OCI-LY3 (cell line): ENCODE measurements around the gene CADPS.

Source experiments
- H2AFZ ChIP-seq: fragments of 200-600, 300-600 bp; shearing (Covaris generic); 2 replicates; pipeline ENCODE4 v1.6.0; 2014; ENCODE audit warnings: antibody characterized with exemption, low read depth, low read length
- H3K27ac ChIP-seq: fragments of 200-600, 300-600 bp; sonication (generic); 2 replicates; pipeline ENCODE4 v1.5.1; 2014; ENCODE audit warnings: mild to moderate bottlenecking, low read length, moderate library complexity, mixed read lengths
- H3K27me3 ChIP-seq: fragments of 200-600, 300-600 bp; sonication (generic); 2 replicates; pipeline ENCODE4 v1.6.1; 2014; ENCODE audit warnings: low read depth, low read length, mixed read lengths
- H3K36me3 ChIP-seq: fragments of 200-600, 300-600 bp; sonication (generic); replicated peaks from 2 replicates; pipeline ENCODE3; 2014; ENCODE audit warnings: low read depth, low read length, mixed read lengths
- H3K4me1 ChIP-seq: fragments of 300-600, 200-600 bp; sonication (generic); 2 replicates; pipeline ENCODE4 v1.6.1; 2014; ENCODE audit warnings: low read length, mixed read lengths
- H3K4me2 ChIP-seq: fragments of 200-600, 300-600 bp; sonication (generic); 2 replicates; pipeline ENCODE4 v1.6.1; 2014; ENCODE audit warnings: low read length, mixed read lengths
- H3K4me3 ChIP-seq: fragments of 300-600, 200-600 bp; sonication (generic); 2 replicates; pipeline ENCODE4 v1.5.1; 2014; ENCODE audit warnings: antibody characterized with exemption, mild to moderate bottlenecking, low read length, moderate library complexity
- H3K79me2 ChIP-seq: fragments of 300-600, 200-600 bp; shearing (Covaris generic); 2 replicates; pipeline ENCODE4 v1.6.1; 2014; ENCODE audit warnings: mild to moderate bottlenecking, low read length, mixed read lengths
- H3K9ac ChIP-seq: fragments of 300-600, 200-600 bp; shearing (Covaris generic); 2 replicates; pipeline ENCODE4 v1.6.0; 2014; ENCODE audit warnings: mild to moderate bottlenecking, low read length, moderate library complexity
- H3K9me3 ChIP-seq: fragments of 200-600, 300-600 bp; shearing (Covaris generic); 2 replicates; pipeline ENCODE4 v1.6.1; 2014; ENCODE audit warnings: low read length, mixed read lengths; ENCODE audit not compliant: insufficient read depth
- H4K20me1 ChIP-seq: fragments of 200-600, 300-600 bp; sonication (generic); 2 replicates; pipeline ENCODE4 v1.6.1; 2016; ENCODE audit warnings: low read length, mixed read lengths; ENCODE audit not compliant: insufficient read depth
- CTCF ChIP-seq: fragments of 200-600, 300-600 bp; sonication (generic); IDR thresholded peaks from 2 replicates; pipeline ENCODE4 v1.5.1; 2014; ENCODE audit warnings: antibody characterized with exemption, low read length, low read depth
- EZH2phosphoT487 ChIP-seq: fragments of 200-600 bp; shearing (Covaris generic); IDR thresholded peaks from 2 replicates; pipeline ENCODE4 v1.6.1; 2018; ENCODE audit warnings: antibody characterized with exemption, mixed run types, low read depth

Gene CADPS

GRCh38 chr3:62884096-62884870, 9.1 kb upstream of the CADPS start:
- no peaks in the 10 kb centered on the region for H3K9me3 ChIP-seq
- H3K4me1 ChIP-seq, result no peaks in the 10 kb centered on the region
- no peaks in the 10 kb centered on the region for H3K79me2 ChIP-seq
- H3K4me2 ChIP-seq, result no peak overlapping the region
- H2AFZ ChIP-seq, result no peak overlapping the region
- H4K20me1 ChIP-seq, result no peaks in the 10 kb centered on the region
- H3K27me3 ChIP-seq, result no peaks in the 10 kb centered on the region
- no peaks in the 10 kb centered on the region for H3K36me3 ChIP-seq
- no peak overlapping the region for H3K27ac ChIP-seq
- no peak for TF ChIP-seq EZH2phosphoT487
- TF ChIP-seq CTCF, result no peak
- H3K9ac ChIP-seq, result no peak overlapping the region
- H3K4me3 ChIP-seq, result no peak overlapping the region

DNA sequence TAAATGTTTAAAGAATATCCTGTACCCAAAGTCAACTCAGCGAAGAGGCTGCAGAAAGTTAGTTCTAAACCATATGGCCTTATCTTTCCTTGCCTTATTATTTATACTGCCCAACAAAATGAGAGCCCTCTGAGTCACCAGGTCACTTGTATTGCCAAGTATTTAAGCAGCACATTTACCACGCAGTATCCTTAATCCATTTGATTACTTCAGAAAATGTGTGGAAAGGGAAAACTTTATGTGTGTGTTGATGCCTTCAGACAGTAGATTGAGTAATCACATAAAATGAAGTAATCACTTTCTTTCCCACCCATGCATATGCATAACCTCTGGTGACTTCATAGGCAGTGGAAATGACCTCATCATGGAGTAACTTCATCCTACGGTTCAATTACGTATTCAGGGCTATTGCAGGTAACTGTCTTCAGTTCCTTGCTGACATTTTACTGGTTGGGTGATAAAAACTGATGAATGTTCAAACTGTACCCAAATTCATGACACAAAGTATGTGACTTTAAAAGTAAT, 7.5 kb upstream of the CADPS start:
- Histone ChIP-seq H2AFZ (no peak overlapping the region), H3K79me2 (no peaks in the 10 kb centered on the region), H3K27me3 (no peaks in the 10 kb centered on the region), H3K27ac (no peak overlapping the region), H3K4me1 (no peaks in the 10 kb centered on the region), H3K9ac (no peak overlapping the region), H3K4me3 (no peak overlapping the region), H3K36me3 (no peaks in the 10 kb centered on the region), H3K9me3 (no peaks in the 10 kb centered on the region), H3K4me2 (no peak overlapping the region), H4K20me1 (no peaks in the 10 kb centered on the region)
- no peak for TF ChIP-seq CTCF
- no peak for TF ChIP-seq EZH2phosphoT487

DNA sequence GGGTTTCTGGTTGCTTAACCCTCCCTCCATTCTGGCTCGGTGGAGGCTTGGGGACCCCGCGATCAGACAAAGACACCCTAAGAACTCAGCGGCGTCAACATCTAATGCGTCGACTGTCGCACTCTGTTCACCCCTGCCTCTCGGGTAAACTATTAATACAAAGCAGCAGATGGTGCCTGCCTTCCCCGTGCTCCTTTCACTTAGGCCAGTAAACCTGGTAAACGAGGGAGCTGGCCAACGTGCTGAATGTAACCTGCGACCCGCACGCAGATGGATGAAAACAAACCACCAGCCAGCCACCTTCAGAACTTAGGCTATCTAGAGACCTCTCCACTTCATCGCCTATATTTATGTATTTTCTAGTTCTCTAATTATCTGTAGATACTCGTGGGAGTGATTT, 848 bp upstream of the CADPS start:
- no peak overlapping the region for H3K27ac ChIP-seq
- H2AFZ ChIP-seq, result no peak overlapping the region
- H4K20me1 ChIP-seq, result no peaks in the 10 kb centered on the region
- H3K4me2 ChIP-seq, result no peak overlapping the region
- H3K36me3 ChIP-seq, result no peaks in the 10 kb centered on the region
- no peaks in the 10 kb centered on the region for H3K4me1 ChIP-seq
- H3K9ac ChIP-seq, result no peak overlapping the region
- TF ChIP-seq CTCF (no peak), EZH2phosphoT487 (no peak)
- no peak overlapping the region for H3K4me3 ChIP-seq
- H3K9me3 ChIP-seq, result no peaks in the 10 kb centered on the region
- no peaks in the 10 kb centered on the region for H3K27me3 ChIP-seq
- no peaks in the 10 kb centered on the region for H3K79me2 ChIP-seq

- no peaks in the 10 kb centered on the region for H3K9me3 ChIP-seq
- H3K4me3 ChIP-seq, result no peak overlapping the region
- no peaks in the 10 kb centered on the region for H3K36me3 ChIP-seq
- H3K9ac ChIP-seq, result no peak overlapping the region
- H3K27ac ChIP-seq, result no peak overlapping the region
- no peaks in the 10 kb centered on the region for H3K79me2 ChIP-seq
- H3K4me1 ChIP-seq, result no peaks in the 10 kb centered on the region
- no peaks in the 10 kb centered on the region for H3K27me3 ChIP-seq
- H4K20me1 ChIP-seq, result no peaks in the 10 kb centered on the region
- H2AFZ ChIP-seq, result no peak overlapping the region
- TF ChIP-seq CTCF (no peak), EZH2phosphoT487 (no peak)
- no peak overlapping the region for H3K4me2 ChIP-seq
These were observed 364 bp upstream of the CADPS start for GRCh38 chr3:62875558-62876002.
